GM21737 (cell line): ENCODE measurements around the gene CHRM5.

Experiments used
- ATAC-seq: cut with Tn5 transposase; IDR thresholded peaks from one replicate; pipeline ENCODE4 v1.9.1; 2021; ENCODE audit warnings: mild to moderate bottlenecking, moderate library complexity; ENCODE audit not compliant: unreplicated experiment

CHRM5 gene

GRCh38 chr15:34084086-34084485 is 115.8 kb downstream of the CHRM5 start:
- no peak for ATAC-seq

- ATAC-seq, result no peak
These were observed 117.4 kb downstream of the CHRM5 start for GRCh38 chr15:34085746-34086145.

GRCh38 chr15:34099914-34100313 is 131.6 kb downstream of the CHRM5 start:
- no peak for ATAC-seq

- peak; percentile 96 for ATAC-seq
These were observed 133.3 kb downstream of the CHRM5 start, which contains the start of the genes EMC7 and PGBD4 for GRCh38 chr15:34101366-34102174. EMC7 (minus strand) TSS chr15:34101862; CDS start chr15:34101839, 23 bp downstream. PGBD4 (plus strand) TSS chr15:34102083; CDS start chr15:34102532, 449 bp downstream.

- ATAC-seq, result no peak
These were observed 134.1 kb downstream of the CHRM5 start for GRCh38 chr15:34102175-34102925.

- no peak for ATAC-seq
These were observed 138.1 kb downstream of the CHRM5 start for GRCh38 chr15:34106423-34106822.

GRCh38 chr15:34107315-34107714 is 139.0 kb downstream of the CHRM5 start:
- ATAC-seq, result no peak

- ATAC-seq, result no peak
These were observed 141.7 kb downstream of the CHRM5 start for GRCh38 chr15:34109797-34110663.

GRCh38 chr15:34111488-34111887 is 143.2 kb downstream of the CHRM5 start:
- no peak for ATAC-seq

GRCh38 chr15:34114215-34114614 is 145.9 kb downstream of the CHRM5 start:
- ATAC-seq, result no peak

GRCh38 chr15:34114739-34115138 is 146.4 kb downstream of the CHRM5 start:
- no peak for ATAC-seq

GRCh38 chr15:34116620-34117019 is 148.3 kb downstream of the CHRM5 start:
- no peak for ATAC-seq
